PC-9 (cell line): ENCODE data around the gene CD99L2. TPM values are rescaled to one million over a fixed set of nuclear protein-coding genes. Genes with fewer than 3 reads are reported as not detected.

Experiments
- BruUV-seq: library from RNA; stranded (reverse); fragments of 400-500 nt; replicated peaks from 2 replicates; lab custom pipeline; 2021; lab: Mats Ljungman, UMichigan
- CTCF ChIA-PET: fragments of 300-600 bp; sonication (Branson Sonifier 250); formaldehyde crosslinking; loops from one replicate; lab custom pipeline; 2022; ENCODE audit warnings: antibody characterized with exemption; lab: Charles Lee
- POLR2A ChIA-PET: fragments of 300-600 bp; sonication (Branson Sonifier 250); formaldehyde crosslinking; loops from one replicate; lab custom pipeline; 2022; ENCODE audit warnings: antibody characterized with exemption; ENCODE audit not compliant: unreplicated experiment; lab: Charles Lee
- DNase-seq, 2 experiments: peaks; one replicate each; pipeline versions ENCODE4 v3.0.0 to v3.0.0-alpha.2; 2015 to 2022; ENCODE audit warnings: mixed read lengths in 1 of 2
- H2AFZ ChIP-seq: fragments of 200-600 bp; sonication (generic); 2 replicates; pipeline ENCODE4 v1.8.1; 2017; ENCODE audit warnings: antibody characterized with exemption
- H3F3A ChIP-seq: fragments of 200-600 bp; sonication (generic); 2 replicates; pipeline ENCODE4 v1.8.1; 2017; ENCODE audit warnings: antibody characterized with exemption, mild to moderate bottlenecking, low read depth; ENCODE audit not compliant: insufficient read depth
- H3K27ac ChIP-seq: fragments of 200-600 bp; sonication (generic); 2 replicates; pipeline ENCODE4 v1.6.1; 2016; ENCODE audit warnings: mixed run types
- H3K27me3 ChIP-seq: fragments of 200-600 bp; sonication (generic); 2 replicates; pipeline ENCODE4 v1.6.1; 2016; ENCODE audit warnings: low read depth, mixed run types; ENCODE audit not compliant: insufficient read depth
- H3K36me3 ChIP-seq: fragments of 200-600 bp; sonication (generic); 2 replicates; pipeline ENCODE4 v1.6.1; 2016; ENCODE audit warnings: low read depth, mixed run types
- H3K4me1 ChIP-seq: fragments of 200-600 bp; sonication (generic); replicated peaks from 2 replicates; pipeline ENCODE4 v1.6.1; 2016; ENCODE audit warnings: mixed run types; ENCODE audit not compliant: insufficient read depth
- H3K4me2 ChIP-seq: fragments of 200-600 bp; sonication (generic); 2 replicates; pipeline ENCODE4 v1.6.1; 2017; ENCODE audit warnings: mixed run types
- H3K4me3 ChIP-seq: fragments of 200-600 bp; sonication (generic); 2 replicates; pipeline ENCODE4 v1.6.1; 2016; ENCODE audit warnings: mixed run types
- H3K79me2 ChIP-seq: fragments of 200-600 bp; sonication (generic); 2 replicates; pipeline ENCODE4 v1.6.1; 2017; ENCODE audit warnings: low read depth, mixed run types
- H3K9me2 ChIP-seq: fragments of 200-600 bp; sonication (generic); 2 replicates; pipeline ENCODE4 v1.8.1; 2017; ENCODE audit warnings: mild to moderate bottlenecking; ENCODE audit not compliant: insufficient read depth
- H3K9me3 ChIP-seq: fragments of 200-600 bp; sonication (generic); 2 replicates; pipeline ENCODE4 v1.8.1; 2016; ENCODE audit warnings: low read depth; ENCODE audit not compliant: insufficient read depth
- H4K20me1 ChIP-seq: fragments of 200-600 bp; sonication (generic); 2 replicates; pipeline ENCODE4 v1.8.1; 2017; ENCODE audit not compliant: insufficient read depth
- CTCF ChIP-seq: fragments of 200-600 bp; sonication (generic); conservative IDR thresholded peaks from 2 replicates; pipeline ENCODE4 v1.6.1; 2017; ENCODE audit warnings: mixed run types, antibody characterized with exemption, mild to moderate bottlenecking, moderate library complexity
- EZH2 ChIP-seq: fragments of 200-600 bp; sonication (generic); IDR thresholded peaks from 2 replicates; pipeline ENCODE4 v1.8.0; 2017; ENCODE audit warnings: antibody characterized with exemption, low read depth
- intact Hi-C: fragments of 100-400 bp; cut with micrococcal nuclease; formaldehyde crosslinking; loops from one replicate; pipeline ENCODE4 v1.10.0; 2022; ENCODE audit not compliant: unreplicated experiment
- total RNA-seq: library from RNA; stranded (reverse); gene quantifications from 2 replicates; pipeline ENCODE4 v1.2.3, GENCODE V29; 2021

CD99L2 gene
- total RNA-seq, 1 experiment from 2014 or later, result 22.5 TPM

GRCh38 chrX:150842198-150842685 lies 56.2 kb downstream of the CD99L2 start:
- Histone ChIP-seq H3K27ac (no peak overlapping the region), H3K4me2 (no peak overlapping the region), H3K9me3 (no peaks in the 10 kb centered on the region), H3K27me3 (no peaks in the 10 kb centered on the region), H3K79me2 (no peaks in the 10 kb centered on the region), H3F3A (no peaks in the 10 kb centered on the region), H3K36me3 (no peaks in the 10 kb centered on the region), H3K4me3 (no peak overlapping the region), H4K20me1 (no peaks in the 10 kb centered on the region; the same call in 1 of the 2 replicates), H2AFZ (no peak overlapping the region), H3K4me1 (peaks cover 11% of the 10 kb centered on the region), H3K9me2 (no peaks in the 10 kb centered on the region)
- ChIA-PET CTCF (interaction anchor here (0.6 kb wide), 1 partner anchor 66 kb away, joined by 8 read pairs; no protein-coding TSS in a partner anchor), POLR2A (no interaction called here)
- intact Hi-C loops, result no loop called here
- TF ChIP-seq CTCF (no peak), EZH2 (no peak)
- no TSS peak for BruUV-seq
- no peak for DNase-seq

GRCh38 chrX:150841456-150842197 lies 56.8 kb downstream of the CD99L2 start:
- ChIA-PET CTCF (no interaction called here), POLR2A (no interaction called here)
- no peaks in the 10 kb centered on the region for H3K79me2 ChIP-seq

GRCh38 chrX:150837845-150838244 lies 60.6 kb downstream of the CD99L2 start:
- intact Hi-C loops, result no loop called here
- POLR2A ChIA-PET, result no interaction called here

More at GRCh38 chrX:150841456-150842197, 56.8 kb downstream of the CD99L2 start:
- Histone ChIP-seq H4K20me1 (no peaks in the 10 kb centered on the region; the same call in 1 of the 2 replicates), H3F3A (no peaks in the 10 kb centered on the region), H2AFZ (no peak overlapping the region), H3K4me2 (no peak overlapping the region), H3K36me3 (no peaks in the 10 kb centered on the region), H3K27ac (no peak overlapping the region), H3K9me2 (no peaks in the 10 kb centered on the region), H3K27me3 (no peaks in the 10 kb centered on the region), H3K4me1 (peaks cover 11% of the 10 kb centered on the region), H3K4me3 (no peak overlapping the region), H3K9me3 (no peaks in the 10 kb centered on the region)
- no peak for DNase-seq
- no TSS peak for BruUV-seq
- TF ChIP-seq EZH2 (no peak), CTCF (no peak)
- intact Hi-C loops, result no loop called here

More at GRCh38 chrX:150837845-150838244, 60.6 kb downstream of the CD99L2 start:
- Histone ChIP-seq H3K9me2 (no peaks in the 10 kb centered on the region), H3K36me3 (no peaks in the 10 kb centered on the region), H3K4me3 (no peak overlapping the region), H3K9me3 (no peaks in the 10 kb centered on the region), H4K20me1 (no peaks in the 10 kb centered on the region; the same call in 1 of the 2 replicates), H3K4me1 (no peaks in the 10 kb centered on the region), H3K79me2 (no peaks in the 10 kb centered on the region), H3K27ac (no peak overlapping the region), H3K27me3 (no peaks in the 10 kb centered on the region), H3F3A (no peaks in the 10 kb centered on the region), H2AFZ (no peak overlapping the region), H3K4me2 (no peak overlapping the region)
- no peak for DNase-seq
- CTCF ChIA-PET, result no interaction called here
- no peak for TF ChIP-seq CTCF
- no peak for TF ChIP-seq EZH2
- BruUV-seq, result no TSS peak
